ENCODE data around the gene C14orf93.

Gene C14orf93, protein sequence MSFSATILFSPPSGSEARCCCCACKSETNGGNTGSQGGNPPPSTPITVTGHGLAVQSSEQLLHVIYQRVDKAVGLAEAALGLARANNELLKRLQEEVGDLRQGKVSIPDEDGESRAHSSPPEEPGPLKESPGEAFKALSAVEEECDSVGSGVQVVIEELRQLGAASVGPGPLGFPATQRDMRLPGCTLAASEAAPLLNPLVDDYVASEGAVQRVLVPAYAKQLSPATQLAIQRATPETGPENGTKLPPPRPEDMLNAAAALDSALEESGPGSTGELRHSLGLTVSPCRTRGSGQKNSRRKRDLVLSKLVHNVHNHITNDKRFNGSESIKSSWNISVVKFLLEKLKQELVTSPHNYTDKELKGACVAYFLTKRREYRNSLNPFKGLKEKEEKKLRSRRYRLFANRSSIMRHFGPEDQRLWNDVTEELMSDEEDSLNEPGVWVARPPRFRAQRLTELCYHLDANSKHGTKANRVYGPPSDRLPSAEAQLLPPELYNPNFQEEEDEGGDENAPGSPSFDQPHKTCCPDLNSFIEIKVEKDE

DNA sequence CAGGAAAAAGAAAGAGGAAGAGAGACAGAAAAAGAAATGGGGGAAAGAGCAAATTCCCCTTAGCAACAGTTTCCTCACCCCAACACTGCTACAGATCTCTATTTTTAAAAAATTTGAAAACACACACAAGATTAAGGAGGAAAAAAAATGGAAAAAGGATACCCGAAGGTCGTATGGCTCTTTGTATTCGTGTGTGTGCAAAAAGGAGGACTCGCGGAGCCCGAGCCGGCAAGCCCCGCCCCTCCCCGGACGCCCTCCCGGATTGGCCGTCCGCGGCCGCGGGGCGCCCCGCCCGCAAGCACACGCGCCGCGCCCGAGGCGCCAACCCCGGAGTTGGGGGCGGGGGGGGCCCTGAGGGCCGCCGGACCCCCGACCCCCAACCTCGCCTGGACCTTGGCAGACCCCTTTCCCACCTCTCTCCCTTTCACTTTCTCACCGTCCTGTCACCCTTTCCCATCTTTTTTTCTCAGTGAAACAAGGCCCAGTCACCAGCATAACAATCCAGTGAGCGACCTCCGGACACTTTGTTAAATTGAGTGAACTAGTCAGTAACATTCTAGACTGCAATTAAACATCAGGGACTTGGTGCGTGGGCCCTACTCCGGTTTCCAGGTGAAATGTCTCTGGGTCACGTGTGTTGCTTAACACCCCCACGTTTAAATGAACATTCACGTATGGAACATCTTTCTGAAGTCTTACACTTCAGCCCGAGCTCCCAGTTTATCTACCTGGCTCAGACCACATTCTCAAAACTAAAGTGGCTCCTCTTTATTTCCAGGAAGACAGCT is at the start of gene C14orf93:
C14orf93 (minus strand) TSS at position 205 of the 788 bp plus-strand sequence. CDS start 11,120 bp downstream, outside the sequence.
- in situ Hi-C loops (cut with MboI; ENCODE audit: low sequenced_read_pairs): no loop called here

GRCh38 chr14:23058654-23059504 is 48.9 kb upstream of the C14orf93 start:
- in situ Hi-C loops (cut with MboI; ENCODE audit: low sequenced_read_pairs): no loop called here

DNA sequence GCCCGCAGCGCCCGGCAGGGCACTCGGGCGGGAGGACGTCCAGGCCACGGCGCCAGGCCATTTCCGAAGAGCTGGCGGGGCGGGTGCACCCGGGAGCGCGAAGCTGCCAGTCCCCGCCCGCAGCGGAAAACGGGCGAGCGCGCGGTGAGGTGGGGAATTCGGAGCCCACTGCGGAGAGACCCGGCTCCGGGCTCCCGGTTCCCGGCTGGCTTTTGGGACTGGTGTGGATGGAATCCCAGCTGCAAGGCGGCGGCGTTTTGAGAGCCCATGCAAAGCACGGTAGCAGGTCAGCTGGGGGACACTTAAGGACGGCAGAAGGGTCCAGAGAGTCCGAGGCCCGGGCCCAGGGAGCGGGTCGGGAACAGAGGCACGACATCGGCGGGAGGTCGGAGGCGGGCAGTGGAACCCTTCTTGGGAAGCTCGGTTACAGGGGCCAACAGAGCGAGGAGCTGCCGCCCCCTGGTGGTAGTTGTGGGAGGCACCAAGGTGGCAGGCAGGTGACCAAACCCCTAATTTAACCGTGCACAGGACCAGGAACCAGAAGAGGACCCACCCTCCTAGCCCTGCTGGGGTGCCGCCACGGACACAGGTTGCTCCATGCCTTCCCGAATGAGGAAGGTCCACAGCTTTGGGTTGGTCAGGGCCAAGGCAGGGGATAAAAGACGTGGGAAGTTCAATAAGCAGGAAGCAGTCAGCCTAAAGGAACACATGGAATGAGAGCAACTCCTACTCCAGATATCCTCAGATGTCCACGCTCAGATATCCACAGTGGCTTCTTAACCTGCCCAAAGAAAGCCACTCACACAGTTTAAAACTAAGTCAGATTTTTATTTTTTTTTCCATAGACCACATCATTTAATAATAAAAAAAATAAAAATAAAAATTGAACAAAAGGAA is 48.1 kb upstream of the C14orf93 start:
- in situ Hi-C loops (cut with MboI; ENCODE audit: low sequenced_read_pairs): no loop called here

- in situ Hi-C loops (cut with MboI; ENCODE audit: low sequenced_read_pairs): no loop called here
Observed at GRCh38 chr14:23056956-23057756, 47.2 kb upstream of the C14orf93 start, which contains the start of gene CDH24. Gene CDH24 (minus strand): TSS chr14:23057520. CDS start chr14:23055733, 1,787 bp downstream.

GRCh38 chr14:23056145-23056955 is 46.4 kb upstream of the C14orf93 start:
- in situ Hi-C loops (cut with MboI; ENCODE audit: low sequenced_read_pairs): no loop called here

- in situ Hi-C loops (cut with MboI; ENCODE audit: low sequenced_read_pairs): no loop called here
Observed at GRCh38 chr14:23055621-23056144, 45.7 kb upstream of the C14orf93 start.

- in situ Hi-C loops (cut with MboI; ENCODE audit: low sequenced_read_pairs): no loop called here
Observed at GRCh38 chr14:23055147-23055550, 45.2 kb upstream of the C14orf93 start.

DNA sequence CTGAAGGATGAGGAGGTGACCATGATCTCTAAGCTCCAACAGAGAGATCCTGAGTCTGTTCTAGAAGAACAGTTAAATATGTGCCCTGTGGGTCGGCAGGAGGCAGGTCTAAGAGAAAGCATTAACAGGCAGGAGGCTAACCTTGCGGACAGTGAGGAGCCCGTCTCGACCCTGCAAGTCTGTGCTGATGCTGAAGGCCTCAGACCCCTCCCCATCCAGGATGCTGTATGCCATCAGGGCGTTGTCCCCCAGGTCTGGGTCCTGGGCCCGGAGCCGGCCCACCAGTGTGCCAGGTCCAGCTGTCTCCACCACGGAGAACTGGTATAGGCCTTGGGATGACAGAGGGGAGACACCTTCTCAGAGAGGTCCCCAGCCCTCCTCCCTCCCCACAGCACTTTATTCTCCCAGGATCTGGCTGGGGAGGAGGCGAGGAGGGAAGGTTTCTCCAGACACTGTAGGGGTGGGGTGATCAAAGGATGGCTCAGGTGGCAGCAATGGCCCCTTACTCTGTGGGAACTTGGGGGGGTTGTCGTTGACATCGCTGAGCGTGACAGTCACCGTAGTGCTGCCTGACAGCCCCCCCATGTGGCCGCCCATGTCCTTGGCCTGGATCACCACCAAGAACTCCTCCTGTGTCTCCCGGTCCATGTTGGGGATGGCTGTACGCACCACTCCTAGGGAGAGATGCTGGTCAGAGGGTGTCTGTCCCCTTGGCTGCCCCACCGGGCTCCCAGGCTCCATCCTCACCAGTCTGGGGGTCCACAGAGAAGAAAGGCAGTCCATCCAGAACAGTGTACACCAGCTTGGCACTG is 44.3 kb upstream of the C14orf93 start:
- in situ Hi-C loops (cut with MboI; ENCODE audit: low sequenced_read_pairs): no loop called here

DNA sequence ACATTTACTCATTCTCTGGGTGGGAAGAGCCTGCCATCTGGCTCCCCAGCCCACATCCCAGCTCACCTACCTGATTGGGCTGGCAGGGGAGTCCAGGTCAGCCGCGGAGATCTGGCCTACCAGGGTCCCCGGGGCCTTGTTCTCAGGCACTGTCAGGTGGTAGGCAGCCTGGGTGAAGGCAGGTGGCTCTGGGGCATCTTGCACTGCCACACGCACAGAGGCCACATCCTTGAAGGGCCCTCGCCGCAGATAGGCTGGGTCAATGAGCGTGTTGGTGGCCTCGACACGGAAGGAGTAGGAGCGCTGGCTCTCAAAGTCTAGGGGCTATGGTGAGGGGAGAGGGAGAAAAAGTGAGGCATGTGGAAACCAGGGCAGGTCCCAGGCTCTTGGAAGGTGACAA is 43.5 kb upstream of the C14orf93 start:
- in situ Hi-C loops (cut with MboI; ENCODE audit: low sequenced_read_pairs): no loop called here

DNA sequence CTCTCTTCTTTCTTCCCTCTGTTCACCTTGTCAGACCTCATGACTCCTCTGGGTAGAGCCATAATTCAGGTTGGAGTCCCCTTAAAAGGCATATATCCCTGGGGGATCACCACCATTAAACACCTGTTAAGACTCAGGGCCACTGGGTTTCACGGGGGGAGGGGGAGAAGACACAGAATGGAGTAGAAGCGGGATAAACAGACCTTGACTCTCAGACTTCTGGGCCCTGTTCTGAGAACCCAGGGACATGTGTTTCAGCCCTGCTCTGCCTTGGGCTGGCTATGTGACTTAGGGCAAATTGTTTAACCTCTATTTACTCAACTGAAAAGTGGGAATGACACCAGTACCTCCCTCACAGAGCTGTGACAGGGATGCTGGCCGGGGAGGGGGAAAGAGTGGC is 42.7 kb upstream of the C14orf93 start:
- in situ Hi-C loops (cut with MboI; ENCODE audit: low sequenced_read_pairs): no loop called here

DNA sequence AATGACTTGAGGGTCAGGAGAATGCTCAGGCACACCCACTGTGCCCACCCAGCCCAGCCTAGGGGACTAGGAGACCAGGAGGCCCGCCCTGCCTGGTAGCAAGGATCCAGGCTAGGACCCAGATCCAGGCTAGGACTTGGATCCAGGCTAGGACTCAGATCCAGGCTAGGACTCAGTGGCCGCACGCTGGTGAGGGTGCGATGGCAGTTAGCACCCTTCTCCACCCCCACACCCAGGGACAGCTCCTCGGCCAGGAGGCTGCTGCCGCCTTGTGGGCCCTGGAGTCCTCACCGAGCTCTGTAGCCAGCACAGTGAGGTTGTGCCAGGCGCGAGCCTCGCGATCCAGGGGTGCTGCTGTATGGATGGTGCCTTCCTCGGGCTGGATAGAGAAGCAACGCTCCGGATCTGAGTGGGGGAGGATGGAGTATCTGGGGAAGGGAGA is 42.3 kb upstream of the C14orf93 start:
- in situ Hi-C loops (cut with MboI; ENCODE audit: low sequenced_read_pairs): no loop called here

GRCh38 chr14:23051141-23052057 is 41.5 kb upstream of the C14orf93 start:
- in situ Hi-C loops (cut with MboI; ENCODE audit: low sequenced_read_pairs): no loop called here

DNA sequence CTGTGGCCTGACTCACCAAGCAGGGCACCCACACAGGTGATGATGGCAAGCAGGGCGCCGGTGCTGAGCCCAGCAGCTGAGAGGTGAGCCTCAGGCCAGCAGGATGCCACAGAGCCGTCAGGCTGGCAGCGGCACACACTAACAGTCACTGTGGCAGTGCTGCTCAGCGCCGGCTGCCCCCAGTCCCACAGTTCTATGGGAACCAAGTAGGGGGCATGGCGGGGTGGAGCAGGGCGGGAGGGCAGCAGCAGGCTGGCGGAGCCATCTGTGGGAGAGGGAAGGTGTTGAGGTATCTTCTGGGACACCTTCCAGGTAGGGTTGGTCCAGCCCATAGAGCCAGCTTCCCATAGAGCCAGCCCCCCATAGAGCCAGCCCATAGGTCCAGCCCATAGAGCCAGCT is 39.1 kb upstream of the C14orf93 start:
- in situ Hi-C loops (cut with MboI; ENCODE audit: low sequenced_read_pairs): no loop called here

DNA sequence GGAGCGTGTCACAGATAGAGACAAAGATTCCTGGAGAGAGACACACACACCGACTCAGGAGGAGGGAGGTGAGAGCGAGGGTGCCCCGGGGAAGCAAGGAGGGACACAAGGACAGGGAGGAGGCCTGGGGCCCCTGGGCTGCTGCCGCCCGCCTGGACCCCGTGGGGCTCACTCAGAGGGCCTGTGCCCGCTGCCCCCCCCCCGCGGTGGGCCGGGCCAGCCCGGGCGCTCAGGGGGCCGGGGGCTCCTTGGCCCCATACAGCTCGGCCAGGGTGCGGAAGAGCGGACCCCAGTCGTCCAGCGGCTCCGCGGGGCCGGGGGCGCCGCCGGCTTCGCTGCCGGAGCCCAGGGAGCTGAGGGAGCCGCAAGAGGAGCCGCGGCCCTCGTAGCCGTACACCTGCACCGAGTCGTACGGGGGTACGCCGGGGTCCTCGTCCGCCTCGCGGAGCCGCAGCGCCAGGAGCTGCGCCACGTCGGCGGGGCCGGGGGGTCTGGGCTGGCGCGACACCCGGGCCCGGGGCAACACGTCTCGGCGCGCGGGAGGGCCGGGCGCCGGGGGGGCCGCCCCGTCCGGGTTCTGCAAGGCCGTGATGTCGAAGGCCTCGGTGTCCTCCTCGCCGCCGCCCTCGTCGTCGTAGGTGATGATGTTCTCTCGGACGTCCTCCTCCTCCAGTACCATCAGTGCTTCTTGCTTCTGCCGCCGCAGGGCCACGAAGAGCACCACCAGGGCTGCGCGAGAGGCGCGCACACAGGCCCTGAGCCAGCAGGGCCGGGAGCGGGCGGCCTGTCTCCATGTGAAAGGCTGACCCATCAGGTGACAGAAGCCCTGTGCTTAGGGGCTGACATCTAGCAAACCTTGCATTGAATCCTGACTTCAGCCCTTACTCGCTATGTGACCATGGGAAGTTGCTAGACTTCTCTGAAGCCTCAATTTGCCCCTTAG is 38.1 kb upstream of the C14orf93 start:
- in situ Hi-C loops (cut with MboI; ENCODE audit: low sequenced_read_pairs): no loop called here
